IMR-90 (cell line): ENCODE measurements around the gene DIP2C. TPM values are rescaled to one million over a fixed set of nuclear protein-coding genes. Genes with fewer than 3 reads are reported as not detected.

Source experiments
- ATAC-seq: fragments of 200-7000 bp; cut with Tn5 transposase; 2 replicates; pipeline ENCODE4 v1.9.1; 2020; ENCODE audit warnings: low read depth, mild to moderate bottlenecking, moderate library complexity
- BruUV-seq: library from RNA; stranded (reverse); fragments of 400-500 nt; replicated peaks from 2 replicates; lab custom pipeline; 2021; lab: Mats Ljungman, UMichigan
- CTCF ChIA-PET: fragments of 300-600 bp; formaldehyde crosslinking; extraction: SDS; loops from one replicate; lab custom pipeline; 2021; ENCODE audit warnings: antibody characterized with exemption; lab: Yijun Ruan, JAX
- POLR2A ChIA-PET: fragments of 300-600 bp; sonication (Branson Sonifier 250); formaldehyde crosslinking; loops from one replicate; lab custom pipeline; 2022; ENCODE audit warnings: antibody characterized with exemption; ENCODE audit not compliant: unreplicated experiment; lab: Charles Lee
- DNase-seq: peaks from one replicate; pipeline ENCODE4 v3.0.0; 2013
- H2AFZ ChIP-seq: replicated peaks from 2 replicates; pipeline ENCODE3; 2013; ENCODE audit warnings: low read length, mild to moderate bottlenecking; ENCODE audit not compliant: poor library complexity
- H2AK5ac ChIP-seq: 2 replicates; pipeline ENCODE4 v1.6.1; 2013; ENCODE audit warnings: low read depth, low read length, inconsistent platforms
- H2AK9ac ChIP-seq: replicated peaks from 2 replicates; pipeline ENCODE3; 2013; ENCODE audit warnings: mild to moderate bottlenecking, low read depth, low read length, moderate library complexity; ENCODE audit not compliant: poor library complexity
- H2BK120ac ChIP-seq: 2 replicates; pipeline ENCODE4 v1.6.1; 2013; ENCODE audit warnings: low read depth, low read length, inconsistent platforms
- H2BK15ac ChIP-seq: 3 replicates; pipeline ENCODE4 v1.6.1; 2013; ENCODE audit warnings: low read depth, low read length, inconsistent platforms
- H2BK20ac ChIP-seq: 2 replicates; pipeline ENCODE4 v1.6.1; 2013; ENCODE audit warnings: low read depth, mild to moderate bottlenecking, inconsistent platforms, low read length, moderate library complexity
- H2BK5ac ChIP-seq: 2 replicates; pipeline ENCODE4 v1.6.1; 2013; ENCODE audit warnings: mild to moderate bottlenecking, low read depth, low read length, inconsistent platforms; ENCODE audit not compliant: poor library complexity, severe bottlenecking
- H3K14ac ChIP-seq: replicated peaks from 2 replicates; pipeline ENCODE4 v1.6.1; 2013; ENCODE audit warnings: low read depth, low read length, inconsistent platforms
- H3K18ac ChIP-seq: 2 replicates; pipeline ENCODE4 v1.6.1; 2013; ENCODE audit warnings: low read depth, low read length, control low read depth
- H3K23ac ChIP-seq: 2 replicates; pipeline ENCODE4 v1.6.1; 2013; ENCODE audit warnings: low read depth, low read length, inconsistent platforms
- H3K27ac ChIP-seq: 2 replicates; pipeline ENCODE4 v1.5.1; 2013; ENCODE audit warnings: mild to moderate bottlenecking, control low read depth, low read length; ENCODE audit not compliant: insufficient read depth
- H3K27me3 ChIP-seq: 2 replicates; pipeline ENCODE4 v1.6.1; 2013; ENCODE audit warnings: low read length; ENCODE audit not compliant: control insufficient read depth, insufficient read depth
- H3K36me3 ChIP-seq: 2 replicates; pipeline ENCODE4 v1.6.1; 2013; ENCODE audit warnings: low read length, mixed read lengths; ENCODE audit not compliant: control insufficient read depth, insufficient read depth
- H3K4ac ChIP-seq: 2 replicates; pipeline ENCODE4 v1.6.1; 2013; ENCODE audit warnings: low read depth, low read length, inconsistent platforms
- H3K4me1 ChIP-seq: 2 replicates; pipeline ENCODE4 v1.6.1; 2013; ENCODE audit warnings: low read length, mixed read lengths; ENCODE audit not compliant: control insufficient read depth, insufficient read depth
- H3K4me2 ChIP-seq: 2 replicates; pipeline ENCODE4 v1.6.1; 2013; ENCODE audit warnings: low read depth, mild to moderate bottlenecking, control low read depth, low read length, moderate library complexity
- H3K4me3 ChIP-seq: 2 replicates; pipeline ENCODE4 v1.5.1; 2013; ENCODE audit warnings: low read depth, mild to moderate bottlenecking, control low read depth, low read length, moderate library complexity; ENCODE audit not compliant: insufficient read depth
- H3K56ac ChIP-seq: 2 replicates; pipeline ENCODE4 v1.6.1; 2013; ENCODE audit warnings: low read length, inconsistent platforms; ENCODE audit not compliant: insufficient read depth; ENCODE audit errors: extremely low read depth
- H3K79me1 ChIP-seq, 2 experiments: 2 replicates each; pipeline ENCODE4 v1.6.1; 2013; ENCODE audit warnings: low read length in 2 of 2, inconsistent platforms in 1 of 2, low read depth in 1 of 2
- H3K9ac ChIP-seq: 2 replicates; pipeline ENCODE4 v1.6.1; 2013; ENCODE audit warnings: low read depth, low read length, control low read depth
- H3K9me1 ChIP-seq: 2 replicates; pipeline ENCODE4 v1.6.1; 2013; ENCODE audit warnings: low read length, inconsistent platforms; ENCODE audit not compliant: insufficient read depth
- H3K9me3 ChIP-seq: 2 replicates; pipeline ENCODE4 v1.6.1; 2013; ENCODE audit warnings: low read length; ENCODE audit not compliant: control insufficient read depth, insufficient read depth
- H4K20me1 ChIP-seq: 2 replicates; pipeline ENCODE4 v1.6.1; 2013; ENCODE audit warnings: low read length, inconsistent platforms; ENCODE audit not compliant: insufficient read depth
- H4K5ac ChIP-seq: 2 replicates; pipeline ENCODE4 v1.6.1; 2013; ENCODE audit warnings: mild to moderate bottlenecking, low read depth, low read length, control low read depth
- H4K8ac ChIP-seq, 2 experiments: 2 replicates each; pipeline ENCODE4 v1.6.1; 2013; ENCODE audit warnings: low read depth in 2 of 2, low read length in 2 of 2, control low read depth in 1 of 2, inconsistent platforms in 1 of 2
- H4K91ac ChIP-seq: 2 replicates; pipeline ENCODE4 v1.6.1; 2013; ENCODE audit warnings: low read depth, low read length, inconsistent platforms; ENCODE audit not compliant: insufficient read depth
- CEBPB ChIP-seq: IDR thresholded peaks from 2 replicates; pipeline ENCODE4 v1.6.1; 2012; ENCODE audit warnings: low read depth, low read length, improper control_type of control experiment
- CHD1 ChIP-seq: IDR thresholded peaks from 2 replicates; pipeline ENCODE4 v1.6.1; 2012; ENCODE audit warnings: low read depth, low read length, improper control_type of control experiment
- MAFK ChIP-seq: IDR thresholded peaks from 2 replicates; pipeline ENCODE4 v1.6.1; 2012; ENCODE audit warnings: low read depth, low read length, improper control_type of control experiment
- MAZ ChIP-seq: IDR thresholded peaks from 2 replicates; pipeline ENCODE4 v1.6.1; 2012; ENCODE audit warnings: low read depth, mild to moderate bottlenecking, low read length, improper control_type of control experiment, moderate library complexity, borderline replicate concordance
- MXI1 ChIP-seq: IDR thresholded peaks from 2 replicates; pipeline ENCODE4 v1.6.1; 2012; ENCODE audit warnings: low read depth, mild to moderate bottlenecking, low read length, moderate library complexity, borderline replicate concordance
- RFX5 ChIP-seq: IDR thresholded peaks from 2 replicates; pipeline ENCODE4 v1.8.0; 2012; ENCODE audit warnings: low read depth, mild to moderate bottlenecking, low read length, moderate library complexity
- SMC3 ChIP-seq: fragments of 150-350 bp; IDR thresholded peaks from 2 replicates; pipeline ENCODE4 v1.6.1; 2016; ENCODE audit warnings: low read depth, mild to moderate bottlenecking, antibody characterized with exemption, low read length, moderate library complexity
- WGBS, 2 experiments: methylation state at CpG; one replicate each; pipeline versions ENCODE4 v1.1.5 to v1.1.7; 2013; ENCODE audit warnings: missing lambda C conversion rate in 2 of 2; ENCODE audit not compliant: insufficient read length in 1 of 2; ENCODE audit errors: extremely low coverage in 2 of 2; 5-methylcytosine and 5-hydroxymethylcytosine counted together
- dilution Hi-C: fragments of 300-500 bp; cut with HindIII; formaldehyde crosslinking; loops from one replicate; pipeline ENCODE4 v1.14.3; 2018; ENCODE audit warnings: low sequenced_read_pairs; ENCODE audit not compliant: unreplicated experiment
- in situ Hi-C: fragments of 300-500 bp; cut with MboI; formaldehyde crosslinking; loops from 3 replicates; pipeline ENCODE4 v1.14.3; 2019; ENCODE audit warnings: low sequenced_read_pairs, inconsistent platforms, mixed read lengths
- intact Hi-C: fragments of 100-400 bp; cut with micrococcal nuclease; formaldehyde crosslinking; loops from 2 replicates; pipeline ENCODE4 v1.10.0; 2022
- polyA plus RNA-seq, 3 experiments: library from polyadenylated mRNA; depleted of rRNA; stranded (reverse); fragments of >200 nt; gene quantifications; 2 replicates each; pipeline ENCODE4 v1.2.3, GENCODE V29; 2012; ENCODE audit warnings: low replicate concordance in 1 of 3
- total RNA-seq: library from RNA; depleted of rRNA; stranded (reverse); fragments of >200 nt; gene quantifications from 2 replicates; pipeline ENCODE4 v1.2.3, GENCODE V29; 2012
- TF ChIP-seq, protein P1 (sequence below): fragments of 150-350 bp; IDR thresholded peaks from 2 replicates; pipeline ENCODE4 v1.6.1; 2017; ENCODE audit warnings: mild to moderate bottlenecking, antibody characterized with exemption, low read length, low read depth

DIP2C gene
- total and polyA plus RNA-seq, 2 of the 4 experiments (the other 2 are of a cell fraction), result 8.6 to 17.3 TPM

DNA sequence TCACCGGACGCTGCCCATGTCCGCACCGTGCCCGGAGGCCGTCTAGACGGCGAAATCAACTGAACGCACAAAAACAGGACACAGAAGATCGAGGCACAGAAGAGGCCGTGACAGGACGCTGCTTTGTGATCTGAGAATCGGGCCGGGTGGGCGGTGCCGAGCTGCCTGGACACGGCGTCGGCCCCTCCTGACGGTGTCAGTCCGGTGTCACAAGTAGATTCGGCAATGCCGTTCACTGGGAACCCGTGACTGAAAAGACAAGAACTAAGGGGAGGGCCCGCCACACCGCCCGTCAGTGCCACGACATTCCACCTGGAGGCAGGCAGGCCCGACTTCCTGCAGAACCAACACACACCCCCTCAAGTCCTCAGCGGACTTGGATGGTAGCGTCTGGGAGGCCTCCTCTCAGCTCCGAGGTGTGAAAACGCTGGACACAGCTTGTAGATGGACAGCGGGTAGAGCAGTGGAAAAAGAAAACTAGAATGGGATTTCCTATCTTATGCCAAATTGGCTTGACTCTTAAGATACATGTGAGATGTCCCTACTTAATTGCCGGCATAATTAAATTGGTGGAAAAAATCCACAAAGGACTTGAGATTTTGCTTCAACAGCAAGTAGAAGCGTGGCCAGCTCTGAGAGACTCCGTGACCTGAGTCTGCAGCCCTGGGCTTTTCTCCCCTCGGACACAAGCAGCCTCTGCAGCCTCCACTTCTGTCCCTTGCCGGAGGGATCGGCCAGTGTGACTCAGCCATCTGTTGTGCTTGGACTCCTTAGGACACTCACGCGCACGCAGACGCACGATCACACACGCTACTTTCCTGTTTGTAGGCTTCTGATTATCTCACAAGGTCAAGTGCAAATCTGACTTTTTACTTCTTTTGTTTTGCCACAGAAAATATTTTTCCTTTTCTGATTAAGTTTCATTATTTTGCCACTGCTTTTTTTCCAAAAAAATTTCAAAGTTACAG lies 269.0 kb downstream of the DIP2C start:
- Histone ChIP-seq H3K9me3 (no peaks in the 10 kb centered on the region), H3K4me2 (no peak overlapping the region), H3K14ac (no peak overlapping the region), H2BK15ac (no peak overlapping the region), H2BK5ac (no peak overlapping the region), H2BK120ac (no peak overlapping the region), H2AFZ (no peak overlapping the region), H3K36me3 (peaks cover 50% of the 10 kb centered on the region), H3K18ac (no peak overlapping the region), H4K20me1 (peaks cover 9% of the 10 kb centered on the region; the same call in 1 of the 2 replicates), H3K79me1 (peaks cover 20 to 50% of the 10 kb centered on the region in 2 experiments), H3K4me1 (no peaks in the 10 kb centered on the region), H3K27me3 (no peaks in the 10 kb centered on the region), H3K4ac (no peak overlapping the region), H3K27ac (no peak overlapping the region), H3K4me3 (no peak overlapping the region), H4K8ac (no peak overlapping the region), H3K56ac (no peak overlapping the region), H3K23ac (no peak overlapping the region), H2AK9ac (no peak overlapping the region), H2AK5ac (no peak overlapping the region), H4K5ac (no peak overlapping the region), H3K9me1 (no peaks in the 10 kb centered on the region), H3K9ac (no peak overlapping the region), H4K91ac (no peak overlapping the region), H2BK20ac (no peak overlapping the region)
- intact Hi-C loops (no loop called here), dilution Hi-C loops (no loop called here), in situ Hi-C loops (no loop called here)
- DNase-seq, result no peak
- ATAC-seq, result no peak
- ChIA-PET POLR2A (no interaction called here), CTCF (no interaction called here)
- WGBS, 2 experiments, result 95% methylated on average over 30 of the region's 46 CpGs; no CpG with 5 or more reads in 1 of the 2 experiments
- BruUV-seq, result no TSS peak
- TF ChIP-seq MXI1 (no peak), MAFK (no peak), MAZ (no peak), CHD1 (no peak), CEBPB (no peak), RFX5 (no peak), SMC3 (no peak)
- TF ChIP-seq, protein P1, sequence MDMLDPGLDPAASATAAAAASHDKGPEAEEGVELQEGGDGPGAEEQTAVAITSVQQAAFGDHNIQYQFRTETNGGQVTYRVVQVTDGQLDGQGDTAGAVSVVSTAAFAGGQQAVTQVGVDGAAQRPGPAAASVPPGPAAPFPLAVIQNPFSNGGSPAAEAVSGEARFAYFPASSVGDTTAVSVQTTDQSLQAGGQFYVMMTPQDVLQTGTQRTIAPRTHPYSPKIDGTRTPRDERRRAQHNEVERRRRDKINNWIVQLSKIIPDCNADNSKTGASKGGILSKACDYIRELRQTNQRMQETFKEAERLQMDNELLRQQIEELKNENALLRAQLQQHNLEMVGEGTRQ, result no peak
